Limb (tissue), 2 donors: ENCODE results near the gene PXDN.
"Not testable (repeated sequence)": the region's sequence is repeated elsewhere in the genome, so short reads cannot be mapped to it uniquely, and the experiment has no call there.

Experiments
- DNase-seq, 2 donors: peaks; one replicate each; pipeline ENCODE4 v3.0.0-alpha.2; 2016; ENCODE audit errors: extremely low spot score in 2 of 2

PXDN gene

DNA sequence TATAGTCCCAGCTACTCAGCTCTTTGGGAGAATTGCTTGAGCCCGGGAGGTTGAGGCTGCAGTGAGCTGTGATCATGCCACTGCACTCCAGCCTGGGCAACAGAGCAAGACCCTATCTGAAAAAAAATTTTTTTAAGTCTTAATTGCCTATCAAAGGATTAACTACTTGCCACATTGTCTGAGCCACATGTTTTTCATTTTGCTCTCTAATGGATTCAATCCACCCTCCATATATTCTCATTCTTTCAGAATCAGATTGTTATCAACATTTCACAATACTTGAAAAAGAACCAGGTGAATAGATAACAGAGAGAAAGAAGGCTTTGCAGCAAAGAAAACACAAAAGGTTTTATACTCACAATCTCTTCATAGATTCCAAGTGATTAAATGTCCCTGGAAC, 61.0 kb downstream of the PXDN start:
- DNase-seq, result no peak

DNA sequence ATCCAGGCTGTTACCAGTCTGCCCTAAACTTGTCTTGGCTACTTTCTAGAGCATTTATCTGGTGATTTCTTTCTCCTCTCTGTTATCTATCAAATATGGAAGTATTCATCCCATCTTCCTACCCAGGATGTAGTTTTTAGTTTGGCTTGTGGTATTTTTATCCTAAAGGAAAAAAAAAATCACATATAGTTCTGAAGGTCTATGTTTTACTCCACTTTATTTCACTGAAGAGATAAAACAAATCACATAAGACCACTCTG, 62.2 kb downstream of the PXDN start:
- DNase-seq, result no peak

DNA sequence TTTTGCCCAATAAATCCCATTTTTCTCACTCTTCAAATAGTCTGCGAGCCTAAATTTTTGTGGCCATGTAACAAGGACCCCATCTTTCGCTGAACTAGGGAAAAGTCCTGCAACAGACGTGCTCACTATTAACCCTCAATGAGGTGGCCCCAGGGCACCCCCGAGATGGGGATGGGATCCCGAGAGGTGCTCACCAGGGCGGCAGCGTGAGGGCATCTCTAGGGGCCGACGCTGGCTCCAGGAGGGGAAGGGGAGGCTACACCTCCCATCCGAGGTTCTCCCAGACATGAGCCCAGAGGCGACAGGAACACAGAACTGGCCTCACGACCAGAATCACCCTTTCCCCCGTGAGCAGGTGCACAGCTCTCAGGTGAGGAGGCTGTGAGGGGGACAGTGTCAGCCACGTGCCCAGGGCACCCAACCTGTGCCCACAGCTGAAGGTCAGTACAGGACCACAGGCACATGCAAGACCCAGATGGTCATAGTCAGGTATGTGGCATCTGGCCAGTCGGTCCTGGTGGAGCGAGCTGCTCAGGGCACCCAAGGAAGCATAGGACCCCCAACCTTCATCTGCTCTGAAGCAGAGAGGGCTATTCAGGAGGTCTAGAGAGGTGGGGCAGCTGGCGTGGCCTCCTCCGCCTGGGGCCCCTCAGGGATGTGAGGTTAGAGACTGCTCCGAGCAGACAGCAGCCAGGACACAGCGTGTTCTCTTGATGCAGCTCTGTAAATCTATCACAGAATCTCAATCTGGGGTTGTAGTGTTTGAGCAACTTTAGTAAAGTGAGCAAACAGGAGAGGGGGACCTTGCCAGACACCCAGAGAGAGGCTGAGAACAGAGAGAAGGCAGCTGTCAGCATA, 62.8 kb downstream of the PXDN start:
- peak in 1 of 2 donors; percentile 21 for DNase-seq

DNA sequence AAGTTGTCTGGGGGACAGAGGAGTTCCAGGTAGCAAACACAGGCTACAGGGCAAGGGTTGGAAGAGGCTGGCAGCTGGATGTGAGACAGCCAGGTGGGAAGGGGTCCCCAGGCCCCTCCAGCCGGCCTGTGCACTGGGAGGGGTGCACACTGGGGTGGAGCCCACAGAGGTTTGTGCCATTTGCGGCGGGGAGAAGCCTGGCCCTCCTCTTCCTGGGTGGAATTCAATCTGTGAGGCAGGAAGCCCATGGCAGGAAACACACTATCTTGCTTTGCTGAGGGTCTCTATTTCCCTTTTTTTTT, 63.3 kb downstream of the PXDN start:
- peak in 1 of 2 donors; percentile 16 for DNase-seq

DNA sequence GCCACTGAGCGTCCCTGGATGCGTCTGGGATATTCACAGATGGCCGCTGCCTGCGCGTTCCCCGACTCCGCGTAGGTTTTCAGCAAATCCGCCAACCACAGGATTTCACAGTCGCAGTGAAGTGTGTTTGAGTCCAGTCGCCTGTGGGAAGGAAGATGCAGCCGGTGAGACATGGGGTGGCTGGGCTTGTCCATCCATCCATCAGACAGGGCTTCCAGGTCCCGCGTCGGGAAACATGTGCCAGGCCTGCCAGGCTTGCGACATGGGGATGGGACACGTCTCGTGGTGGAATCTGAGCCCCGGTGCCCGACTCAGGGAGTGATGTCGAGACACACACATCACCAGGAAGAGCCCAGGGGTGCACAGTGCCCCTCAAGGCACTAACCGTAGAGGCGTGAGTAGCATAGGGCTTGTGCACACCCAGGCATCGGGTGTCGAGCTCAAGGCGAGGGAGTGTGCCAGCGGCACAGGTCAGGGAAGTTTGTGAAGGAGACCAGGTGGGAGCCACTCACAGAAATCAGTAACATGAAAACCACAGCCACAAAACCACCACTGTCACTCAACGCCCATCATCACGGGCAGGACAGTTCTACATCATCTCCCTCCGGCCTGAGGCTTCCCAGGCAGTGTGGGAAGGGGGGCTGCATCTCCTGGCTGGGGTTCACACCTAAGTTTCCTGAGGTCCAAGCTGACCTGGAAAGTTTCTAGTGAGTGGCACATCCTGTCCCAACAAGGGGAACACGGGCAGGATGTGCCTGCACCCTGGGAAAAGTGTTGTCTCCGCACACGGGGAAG, 63.9 kb downstream of the PXDN start:
- DNase-seq, result peak in 1 of 2 donors; percentile 27

DNA sequence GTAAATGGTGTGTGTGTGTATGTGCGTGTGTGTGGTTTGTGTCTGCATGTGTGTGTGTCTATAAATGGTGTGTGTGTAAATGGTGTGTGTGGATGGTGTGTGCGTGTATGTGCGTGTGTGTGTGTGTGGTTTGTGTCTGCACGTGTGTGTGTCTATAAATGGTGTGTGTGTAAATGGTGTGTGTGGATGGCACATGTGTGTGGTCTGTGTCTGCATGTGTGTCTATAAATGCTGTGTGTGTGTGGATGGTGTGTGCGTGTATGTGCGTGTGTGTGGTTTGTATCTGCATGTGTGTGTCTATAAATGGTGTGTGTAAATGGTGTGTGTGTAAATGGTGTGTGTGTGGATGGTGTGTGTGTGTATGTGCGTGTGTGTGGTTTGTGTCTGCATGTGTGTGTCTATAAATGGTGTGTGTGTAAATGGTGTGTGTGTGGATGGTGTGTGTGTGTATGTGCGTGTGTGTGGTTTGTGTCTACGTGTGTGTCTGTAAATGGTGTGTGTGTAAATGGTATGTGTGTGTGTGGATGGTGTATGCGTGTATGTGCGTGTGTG, 64.8 kb downstream of the PXDN start:
- not testable (repeated sequence) for DNase-seq

DNA sequence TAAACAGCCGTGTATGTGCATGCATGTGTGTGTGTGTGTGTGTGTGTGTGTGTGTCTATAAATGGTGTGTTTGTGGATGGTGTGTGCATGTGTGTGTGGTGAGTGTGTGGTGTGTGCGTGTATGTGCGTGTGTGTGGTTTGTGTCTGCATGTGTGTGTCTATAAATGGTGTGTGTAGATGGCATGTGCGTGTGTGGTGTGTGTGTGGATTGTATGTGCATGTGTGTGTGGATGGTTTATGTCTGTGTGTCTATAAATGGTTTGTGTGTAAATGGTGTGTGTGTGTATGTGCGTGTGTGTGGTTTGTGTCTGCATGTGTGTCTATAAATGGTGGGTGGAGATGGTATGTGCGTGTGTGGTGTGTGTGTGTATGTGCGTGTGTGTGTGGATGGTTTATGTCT, 65.2 kb downstream of the PXDN start:
- not testable (repeated sequence) for DNase-seq

DNA sequence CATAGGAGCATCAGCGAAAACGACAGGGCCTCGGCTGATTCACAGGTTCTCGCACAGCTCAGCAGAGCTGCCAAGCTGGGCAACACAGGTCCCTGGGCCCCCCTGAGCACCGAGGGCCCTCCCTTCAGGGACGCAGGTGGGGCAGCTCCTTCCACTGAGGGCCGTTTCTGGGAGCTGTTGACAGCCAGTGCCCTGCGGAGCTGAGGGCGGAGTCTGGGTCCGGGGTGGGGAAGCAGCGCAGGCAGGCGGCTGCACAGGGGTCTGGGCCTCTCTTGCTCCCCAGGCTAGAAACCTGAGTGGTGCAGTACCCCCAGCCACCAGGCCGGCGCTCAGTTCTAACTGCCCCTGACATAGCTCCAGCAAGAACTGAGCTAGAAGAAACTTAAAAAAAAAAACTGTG, 65.7 kb downstream of the PXDN start:
- DNase-seq, result peak in 1 of 2 donors; percentile 20

DNA sequence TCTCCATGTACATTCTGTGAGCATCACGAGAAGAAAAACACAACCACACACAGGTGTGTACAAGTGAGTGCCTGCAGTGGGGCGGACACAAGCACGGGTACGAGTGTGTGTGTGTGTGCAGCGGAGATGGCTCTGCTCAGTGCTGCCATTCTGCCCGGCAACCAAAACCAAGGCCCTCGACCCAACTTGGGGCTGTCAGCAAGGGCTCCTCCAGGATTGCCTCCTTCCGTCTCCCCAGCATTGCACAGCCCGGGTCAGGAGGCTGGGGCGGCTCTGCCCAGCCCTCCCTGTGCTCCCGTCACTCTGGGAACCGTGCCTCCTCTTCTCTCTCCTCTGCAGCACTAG, 66.5 kb downstream of the PXDN start:
- no peak for DNase-seq

DNA sequence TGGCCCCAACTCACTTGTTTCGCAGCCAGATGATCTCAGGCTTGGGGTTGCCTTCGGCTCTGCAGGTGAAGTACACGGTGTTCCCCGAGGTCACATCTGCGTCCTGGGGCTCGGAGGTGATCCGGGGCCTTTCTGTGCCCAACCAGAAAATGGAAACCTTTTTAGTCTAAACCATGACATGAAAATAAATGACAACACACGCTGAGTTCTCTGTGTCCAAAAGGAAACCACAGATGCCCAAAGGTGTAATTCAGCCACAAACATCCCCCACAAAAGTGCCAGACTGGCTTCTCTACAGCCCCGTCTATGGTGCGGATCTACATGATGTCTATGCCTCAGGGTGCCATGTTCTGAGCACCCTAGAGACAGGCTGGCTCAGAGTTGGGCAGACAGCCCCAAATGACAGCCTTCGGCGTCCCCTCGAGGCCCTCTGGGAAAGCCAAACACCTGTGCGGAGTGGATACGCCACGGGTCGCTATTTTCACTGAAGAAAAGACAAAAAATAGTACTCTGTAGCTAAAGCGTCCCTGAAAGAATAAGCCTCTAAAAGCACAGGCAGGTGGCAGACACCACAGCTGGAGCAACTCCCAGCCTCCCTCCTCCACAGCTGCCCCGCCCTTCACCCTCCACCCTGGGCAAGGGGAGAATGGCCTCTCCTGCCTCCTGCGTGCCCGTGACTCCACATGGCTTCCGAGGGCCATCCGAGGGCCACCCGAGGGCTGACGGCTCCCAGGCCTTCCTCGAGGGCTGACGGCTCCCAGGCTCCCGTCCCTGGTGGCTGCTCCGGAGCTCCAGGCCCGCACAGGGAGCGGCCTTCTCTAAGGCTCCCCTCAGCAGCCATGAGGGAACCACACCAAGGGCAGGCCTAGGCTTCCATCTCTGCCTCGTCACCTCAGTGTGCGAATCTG, 67.1 kb downstream of the PXDN start:
- DNase-seq, result peak in 1 of 2 donors; percentile 21

DNA sequence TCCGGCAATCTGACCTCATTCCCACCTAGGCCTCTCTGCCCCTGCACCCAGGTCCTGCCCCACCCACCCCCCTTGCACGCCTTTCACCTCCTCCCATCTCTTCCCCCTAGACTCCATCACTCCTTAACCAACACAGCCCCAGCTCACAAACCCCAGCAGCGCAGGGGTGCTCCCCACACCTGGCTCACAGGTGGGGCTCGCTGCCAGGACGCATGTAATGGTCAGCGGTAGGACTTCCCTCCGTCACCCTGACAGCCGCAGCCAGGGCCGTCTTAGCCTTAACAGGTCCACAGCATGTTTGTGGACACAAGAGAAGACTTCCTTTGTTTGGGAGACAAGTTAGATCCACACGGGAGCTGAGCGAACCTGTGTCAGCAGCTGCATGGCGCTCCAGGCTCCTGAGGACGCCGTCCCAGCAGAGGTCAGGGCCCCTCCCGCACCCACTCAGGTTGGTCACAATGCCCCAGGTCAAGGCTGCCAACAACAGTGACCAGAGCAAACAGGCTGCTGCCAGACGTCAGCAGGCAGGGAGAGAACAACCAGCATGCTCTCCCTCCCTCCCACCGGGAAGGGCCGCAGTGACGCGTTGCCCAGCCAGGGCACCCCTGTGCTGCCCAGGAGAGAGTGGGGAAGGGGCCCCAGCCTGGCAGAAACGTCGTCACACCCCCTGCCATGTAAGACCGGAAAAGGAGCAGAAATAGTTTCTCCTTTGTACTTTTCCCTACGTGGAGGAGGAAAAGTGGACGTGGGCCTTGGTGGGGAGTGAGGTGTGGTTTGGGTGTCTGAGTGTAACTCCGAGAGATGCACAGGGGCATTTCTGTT, 68.0 kb downstream of the PXDN start:
- DNase-seq, result no peak

DNA sequence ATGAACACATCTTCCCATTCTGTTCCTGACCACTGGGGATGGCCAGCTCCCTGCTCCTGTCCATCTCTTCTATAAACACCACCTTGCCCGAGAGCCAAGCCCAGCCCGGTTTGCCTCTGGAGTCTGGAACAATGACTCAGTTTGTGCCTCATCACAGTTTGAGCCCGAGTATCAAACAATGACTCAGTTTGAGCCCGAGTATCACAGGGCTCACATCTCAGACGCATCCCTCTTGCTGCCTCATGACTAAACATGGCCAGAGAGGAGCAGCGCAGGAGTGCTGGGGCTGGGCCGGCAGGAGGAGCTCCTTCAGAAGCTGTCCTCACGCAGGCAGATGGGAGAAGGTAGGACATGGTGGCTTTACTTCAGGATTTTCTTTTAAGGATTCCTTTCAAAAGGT, 68.7 kb downstream of the PXDN start:
- no peak for DNase-seq

DNA sequence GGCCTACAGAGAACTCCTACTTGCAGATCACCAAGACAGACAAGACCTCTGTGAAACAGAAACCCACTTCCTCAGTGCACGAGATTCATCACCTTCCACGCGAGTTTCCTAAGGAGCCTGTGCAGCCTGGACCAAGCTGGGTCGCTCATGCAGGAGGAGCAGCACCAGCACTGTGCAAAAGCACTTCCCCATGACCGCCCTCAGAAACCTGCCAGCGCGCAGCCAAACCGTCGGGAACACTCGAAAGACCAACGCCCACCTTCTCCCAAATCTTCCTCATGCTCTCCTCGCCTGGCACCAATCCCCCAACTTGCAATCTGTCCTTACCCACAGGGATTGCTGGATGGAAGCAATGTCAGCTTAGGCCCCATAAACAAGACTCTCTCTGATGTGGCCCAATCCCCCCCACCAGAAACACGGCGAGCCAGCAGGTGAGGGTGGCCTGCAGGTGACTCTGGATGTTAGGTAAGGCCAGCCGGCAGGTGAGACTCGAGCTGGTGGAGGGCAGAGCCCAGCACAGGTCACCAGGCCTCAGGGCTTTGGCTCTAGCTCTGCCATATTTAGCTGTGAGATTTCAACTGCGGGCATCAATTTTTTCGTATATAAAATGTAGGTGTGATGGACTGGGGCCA, 69.4 kb downstream of the PXDN start:
- no peak for DNase-seq

DNA sequence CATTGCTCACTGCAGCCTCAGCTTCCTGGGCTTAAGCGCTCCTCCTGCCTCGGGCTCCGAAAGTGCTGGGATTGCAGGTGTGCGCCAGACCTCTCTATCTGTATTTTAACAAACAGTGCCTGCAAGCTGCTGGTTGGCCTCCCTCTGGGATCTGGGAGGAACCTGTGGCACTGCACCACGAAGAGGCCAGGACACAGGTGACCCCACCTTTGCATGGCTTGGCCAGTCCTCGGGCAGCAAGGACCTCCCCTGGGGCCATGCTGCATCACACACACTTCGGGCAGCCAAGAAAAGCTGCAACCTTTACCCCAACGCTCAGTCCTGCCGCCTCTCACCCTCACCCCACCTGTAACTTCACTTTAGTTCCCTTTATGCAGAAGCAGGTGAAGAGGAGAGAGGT, 70.0 kb downstream of the PXDN start:
- peak in 1 of 2 donors; percentile 15 for DNase-seq

DNA sequence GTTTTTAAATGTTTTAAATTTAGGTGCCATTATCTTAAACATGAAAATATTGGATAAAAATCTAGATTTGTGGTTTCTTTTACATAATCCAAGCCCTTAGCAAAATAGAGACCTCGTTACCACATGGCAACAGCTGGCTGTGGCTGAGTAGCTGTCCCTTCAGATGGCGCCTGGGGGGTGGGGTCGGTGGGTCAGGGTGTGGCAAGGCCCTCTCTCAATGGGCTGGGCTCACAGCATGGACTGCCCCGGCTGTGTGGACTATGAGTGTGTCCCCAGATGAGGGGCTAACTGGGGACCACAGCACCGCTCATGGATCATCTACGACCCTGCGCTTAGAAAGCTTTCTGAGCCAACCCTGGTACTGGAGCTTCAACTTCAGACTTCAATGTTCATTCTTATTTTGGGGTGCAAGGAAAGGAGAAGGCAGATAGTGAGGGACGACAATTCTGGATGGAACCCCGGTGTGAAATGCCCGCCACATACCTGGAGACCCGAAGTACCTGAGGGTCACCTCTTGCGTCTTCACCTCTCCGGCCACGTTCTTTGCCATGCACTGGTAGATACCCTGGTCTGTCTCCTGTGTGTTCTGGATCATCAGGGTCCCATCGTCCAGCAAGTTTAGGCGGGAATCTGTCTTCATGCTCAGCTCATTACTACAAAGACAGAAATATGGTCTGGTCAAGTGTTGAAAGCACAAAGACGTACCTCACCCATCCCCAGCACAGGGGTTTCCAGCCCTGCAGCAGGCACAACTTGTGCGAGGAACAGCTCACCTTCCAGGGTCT, 71.0 kb downstream of the PXDN start:
- DNase-seq, result peak in 1 of 2 donors; percentile 18

DNA sequence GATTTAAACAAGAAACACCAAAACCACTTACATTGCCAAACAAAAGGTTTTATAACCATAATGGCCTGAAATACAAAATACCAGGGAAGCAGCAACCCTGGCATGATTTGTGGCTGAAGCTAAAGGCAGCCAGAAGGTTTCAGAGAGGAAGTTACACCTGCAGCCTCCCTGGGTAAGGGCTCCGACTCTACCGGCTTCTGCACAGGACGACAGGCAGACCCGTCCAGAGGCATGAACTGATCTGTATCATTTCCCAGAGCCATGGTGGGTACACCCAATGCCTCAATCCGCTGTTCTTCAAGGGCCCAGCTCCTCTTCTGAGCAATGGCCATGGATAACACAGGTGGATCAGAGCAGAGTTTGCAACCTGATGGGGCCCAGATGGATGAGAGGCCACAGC, 71.6 kb downstream of the PXDN start:
- DNase-seq, result no peak

DNA sequence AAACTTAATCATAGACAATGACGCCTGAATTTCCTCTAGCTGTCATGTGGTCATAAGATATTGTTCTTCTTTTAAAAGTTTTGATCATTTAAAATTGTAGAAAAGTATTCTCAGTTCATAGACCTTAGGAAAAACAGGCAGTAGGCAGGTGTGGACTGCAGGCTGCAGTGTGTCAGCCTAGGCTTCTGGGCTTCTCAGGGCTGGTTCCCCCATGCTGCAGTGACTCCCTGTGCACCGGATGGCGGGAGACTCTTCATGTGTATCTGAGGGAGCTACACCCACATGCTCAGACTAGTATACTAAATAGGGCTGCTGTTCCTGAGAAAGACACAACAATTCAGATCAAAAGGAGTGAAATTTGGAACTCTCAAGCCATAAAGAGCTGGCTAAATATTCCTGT, 72.4 kb downstream of the PXDN start:
- no peak for DNase-seq

DNA sequence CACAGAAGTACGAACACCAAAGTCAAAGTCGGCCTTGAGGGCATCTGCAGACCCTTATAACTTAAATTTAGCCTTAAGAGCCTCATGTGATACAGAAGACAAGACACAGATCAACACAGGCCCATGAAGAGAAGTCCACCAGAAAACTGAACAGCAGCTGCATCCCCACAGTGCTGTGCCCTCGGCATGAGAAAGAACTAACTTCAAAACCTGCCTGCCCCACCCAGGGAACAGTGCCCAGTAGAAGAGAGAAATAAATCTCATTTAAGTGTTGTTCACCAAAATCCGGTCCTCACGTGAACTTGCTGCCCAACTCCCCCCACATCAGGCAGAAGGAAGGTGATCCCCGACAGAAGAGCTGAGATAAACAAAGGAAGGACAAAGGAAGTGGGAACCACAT, 73.7 kb downstream of the PXDN start:
- DNase-seq, result peak in 1 of 2 donors; percentile 8

DNA sequence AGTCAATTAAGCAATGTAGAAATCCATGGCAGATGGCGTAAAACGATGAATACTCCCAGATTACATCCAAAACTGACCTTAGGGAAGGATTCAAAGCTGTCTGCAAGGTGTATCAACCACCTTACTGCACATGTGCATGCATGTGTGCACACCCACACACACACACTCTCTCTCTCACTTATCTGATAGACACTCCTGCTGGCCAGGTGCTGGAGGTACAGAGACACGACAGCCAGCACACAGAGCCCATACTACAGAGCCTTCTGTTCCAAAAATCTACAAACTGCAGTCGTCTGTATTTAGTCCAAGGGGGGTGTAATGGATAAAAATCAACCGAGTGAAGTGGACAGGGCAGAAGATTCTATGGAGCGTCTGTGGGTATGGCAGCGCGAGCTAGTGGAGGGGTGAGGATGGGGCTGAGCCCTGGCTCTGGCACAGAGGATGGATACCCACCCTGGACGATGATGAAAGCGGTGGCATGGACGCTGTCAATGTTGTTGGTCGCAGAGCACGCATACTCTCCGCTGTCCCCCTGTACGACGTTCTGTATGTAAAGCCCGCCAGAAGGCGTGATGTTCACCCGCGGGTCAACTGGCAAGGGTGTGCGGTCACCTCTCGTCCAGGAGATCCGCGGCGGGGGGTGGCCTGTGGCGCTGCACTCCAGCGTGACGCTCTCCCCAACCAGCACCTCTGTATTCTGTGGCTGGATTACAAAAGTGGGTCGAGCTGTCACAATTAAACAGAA, 78.4 kb downstream of the PXDN start:
- no peak for DNase-seq
